Measurements from ENCODE around the gene KBTBD12.
"Not testable (repeated sequence)": the region's sequence is repeated elsewhere in the genome, so short reads cannot be mapped to it uniquely, and the experiment has no call there.

KBTBD12 gene

GRCh38 chr3:127911421-127911931 lies 3.6 kb upstream of the KBTBD12 start:
- DNase-seq (ENCODE audit: insufficient read length, low spot score) (no peak), FAIRE-seq (no peak)
- TF ChIP-seq SPI1 (IDR thresholded peaks at IDR 0.05; ENCODE audit: low read depth, low read length): no peak
- no peak for TF ChIP-seq POLR2A (IDR thresholded peaks at IDR 0.05; ENCODE audit: low read depth, low read length)
- no peak for TF ChIP-seq TAF1 (IDR thresholded peaks at IDR 0.05; ENCODE audit: low read depth, low read length)
- TF ChIP-seq POU2F2 (IDR thresholded peaks at IDR 0.05; ENCODE audit: low read depth, low read length): no peak
- TF ChIP-seq POLR2AphosphoS5 (IDR thresholded peaks at IDR 0.05; ENCODE audit: low read depth, low read length): no peak
- no peak for TF ChIP-seq PAX5 (IDR thresholded peaks at IDR 0.05; ENCODE audit: insufficient read depth, low read length, severe bottlenecking)

- not testable (repeated sequence) for FAIRE-seq
Measured at GRCh38 chr3:127913841-127914240, 1.2 kb upstream of the KBTBD12 start.

GRCh38 chr3:127914584-127914983 lies 448 bp upstream of the KBTBD12 start:
- no peak for TF ChIP-seq TAF1 (IDR thresholded peaks at IDR 0.05; ENCODE audit: low read depth, low read length)
- TF ChIP-seq POLR2A (IDR thresholded peaks at IDR 0.05; ENCODE audit: low read depth, low read length): no peak
- no peak for TF ChIP-seq POLR2AphosphoS5 (IDR thresholded peaks at IDR 0.05; ENCODE audit: low read depth, low read length)
- TF ChIP-seq POU2F2 (IDR thresholded peaks at IDR 0.05; ENCODE audit: low read depth, low read length): no peak
- no peak for FAIRE-seq
- DNase-seq (ENCODE audit: insufficient read length, low spot score): no peak

More at GRCh38 chr3:127913841-127914240, 1.2 kb upstream of the KBTBD12 start:
- DNase-seq (ENCODE audit: insufficient read length, low spot score): not testable (repeated sequence)

- TF ChIP-seq TAF1 (IDR thresholded peaks at IDR 0.05; ENCODE audit: low read depth, low read length) (no peak), PAX5 (IDR thresholded peaks at IDR 0.05; ENCODE audit: insufficient read depth, low read length, severe bottlenecking) (no peak), SPI1 (IDR thresholded peaks at IDR 0.05; ENCODE audit: low read depth, low read length) (no peak)
- DNase-seq (ENCODE audit: insufficient read length, low spot score) (no peak), FAIRE-seq (no peak)
Measured at GRCh38 chr3:127915937-127916493, 983 bp downstream of the KBTBD12 start.

GRCh38 chr3:127920738-127921137 lies 5.7 kb downstream of the KBTBD12 start:
- FAIRE-seq (no peak), DNase-seq (ENCODE audit: insufficient read length, low spot score) (no peak)
- TF ChIP-seq POLR2AphosphoS5 (IDR thresholded peaks at IDR 0.05; ENCODE audit: low read depth, low read length): no peak
- TF ChIP-seq PAX5 (IDR thresholded peaks at IDR 0.05; ENCODE audit: insufficient read depth, low read length, severe bottlenecking): no peak
- TF ChIP-seq TAF1 (IDR thresholded peaks at IDR 0.05; ENCODE audit: low read depth, low read length): no peak
- no peak for TF ChIP-seq POLR2A (IDR thresholded peaks at IDR 0.05; ENCODE audit: low read depth, low read length)
- TF ChIP-seq POU2F2 (IDR thresholded peaks at IDR 0.05; ENCODE audit: low read depth, low read length): no peak
- TF ChIP-seq SPI1 (IDR thresholded peaks at IDR 0.05; ENCODE audit: low read depth, low read length): no peak

- TF ChIP-seq POU2F2 (IDR thresholded peaks at IDR 0.05; ENCODE audit: low read depth, low read length) (no peak), POLR2A (IDR thresholded peaks at IDR 0.05; ENCODE audit: low read depth, low read length) (no peak), TAF1 (IDR thresholded peaks at IDR 0.05; ENCODE audit: low read depth, low read length) (no peak), SPI1 (IDR thresholded peaks at IDR 0.05; ENCODE audit: low read depth, low read length) (no peak), PAX5 (IDR thresholded peaks at IDR 0.05; ENCODE audit: insufficient read depth, low read length, severe bottlenecking) (no peak), POLR2AphosphoS5 (IDR thresholded peaks at IDR 0.05; ENCODE audit: low read depth, low read length) (no peak)
- FAIRE-seq: no peak
- no peak for DNase-seq (ENCODE audit: insufficient read length, low spot score)
Measured at GRCh38 chr3:127923611-127924010, 8.6 kb downstream of the KBTBD12 start.

- TF ChIP-seq POU2F2 (IDR thresholded peaks at IDR 0.05; ENCODE audit: low read depth, low read length) (no peak), PAX5 (IDR thresholded peaks at IDR 0.05; ENCODE audit: insufficient read depth, low read length, severe bottlenecking) (no peak), TAF1 (IDR thresholded peaks at IDR 0.05; ENCODE audit: low read depth, low read length) (no peak), SPI1 (IDR thresholded peaks at IDR 0.05; ENCODE audit: low read depth, low read length) (peak; percentile 38; the same call in 1 of the 2 replicates), POLR2AphosphoS5 (IDR thresholded peaks at IDR 0.05; ENCODE audit: low read depth, low read length) (no peak)
- DNase-seq (ENCODE audit: insufficient read length, low spot score): no peak
- FAIRE-seq: peak; percentile 47
Measured at GRCh38 chr3:127925384-127925783, 10.4 kb downstream of the KBTBD12 start.

GRCh38 chr3:127927829-127928604 lies 13.0 kb downstream of the KBTBD12 start:
- DNase-seq (ENCODE audit: insufficient read length, low spot score): no peak
- no peak for TF ChIP-seq POLR2AphosphoS5 (IDR thresholded peaks at IDR 0.05; ENCODE audit: low read depth, low read length)
- TF ChIP-seq POU2F2 (IDR thresholded peaks at IDR 0.05; ENCODE audit: low read depth, low read length): no peak
- TF ChIP-seq POLR2A (IDR thresholded peaks at IDR 0.05; ENCODE audit: low read depth, low read length): no peak
- no peak for FAIRE-seq

GRCh38 chr3:127929818-127930413 lies 14.9 kb downstream of the KBTBD12 start:
- no peak for TF ChIP-seq SPI1 (IDR thresholded peaks at IDR 0.05; ENCODE audit: low read depth, low read length)
- no peak for TF ChIP-seq PAX5 (IDR thresholded peaks at IDR 0.05; ENCODE audit: insufficient read depth, low read length, severe bottlenecking)
- TF ChIP-seq POLR2A (IDR thresholded peaks at IDR 0.05; ENCODE audit: low read depth, low read length): no peak
- no peak for TF ChIP-seq TAF1 (IDR thresholded peaks at IDR 0.05; ENCODE audit: low read depth, low read length)
- TF ChIP-seq POLR2AphosphoS5 (IDR thresholded peaks at IDR 0.05; ENCODE audit: low read depth, low read length): no peak
- no peak for TF ChIP-seq POU2F2 (IDR thresholded peaks at IDR 0.05; ENCODE audit: low read depth, low read length)
- DNase-seq (ENCODE audit: insufficient read length, low spot score): no peak
- FAIRE-seq: peak; percentile 38

- no peak for FAIRE-seq
- TF ChIP-seq POU2F2 (IDR thresholded peaks at IDR 0.05; ENCODE audit: low read depth, low read length) (no peak), POLR2A (IDR thresholded peaks at IDR 0.05; ENCODE audit: low read depth, low read length) (no peak), SPI1 (IDR thresholded peaks at IDR 0.05; ENCODE audit: low read depth, low read length) (no peak), PAX5 (IDR thresholded peaks at IDR 0.05; ENCODE audit: insufficient read depth, low read length, severe bottlenecking) (no peak)
Measured at GRCh38 chr3:127933396-127933795, 18.4 kb downstream of the KBTBD12 start.

More at GRCh38 chr3:127933396-127933795, 18.4 kb downstream of the KBTBD12 start:
- no peak for DNase-seq (ENCODE audit: insufficient read length, low spot score)

Data from GM12891 (cell line).